ENCODE results near the gene PGAM2. TPM values are rescaled to one million over a fixed set of nuclear protein-coding genes. Genes with fewer than 3 reads are reported as not detected.

PGAM2 gene
- polyA plus RNA-seq, 3 donors, result 0.13 TPM; not detected in 2

DNA sequence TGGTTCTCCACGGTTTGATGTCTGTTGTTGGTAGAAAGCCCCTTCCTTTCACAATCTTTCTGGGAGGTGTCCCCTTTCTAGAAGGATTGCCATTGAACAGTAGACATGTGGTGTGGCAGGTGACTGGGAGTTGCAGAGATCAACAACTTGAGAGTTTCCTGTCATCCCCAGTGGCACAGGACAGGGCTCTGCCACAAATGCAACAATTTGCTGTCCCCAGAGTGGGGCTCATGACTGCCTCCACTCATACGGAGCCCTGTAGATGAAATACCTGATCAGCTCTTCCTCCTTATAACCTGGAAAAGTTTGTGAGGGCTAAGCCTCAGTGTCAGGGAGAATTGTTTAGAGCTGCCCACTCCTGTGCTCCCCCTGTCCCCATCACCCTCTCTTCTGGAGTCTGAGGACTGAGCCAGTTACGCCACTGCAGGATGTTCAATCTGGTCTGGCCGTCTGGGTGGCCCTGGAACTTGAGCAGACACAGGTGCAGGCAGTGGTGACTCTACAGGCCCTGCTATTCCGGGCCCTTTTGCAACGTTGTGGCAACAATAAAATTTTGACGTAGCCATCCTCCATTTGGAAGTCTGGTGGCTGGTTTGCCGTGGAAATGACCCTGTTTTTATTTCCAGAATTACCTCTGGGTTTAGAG is 14.3 kb downstream of the PGAM2 start:
- peaks cover 63 to 69% of the 10 kb centered on the region in 2 donors for H3K36me3 ChIP-seq (replicated peaks in 1 of 2; ENCODE audit: control insufficient read depth in 1 of 2, insufficient read depth in 2 of 2, low read length in 2 of 2)
- H4K20me1 ChIP-seq (ENCODE audit: insufficient read depth, low read length), result peaks cover 85% of the 10 kb centered on the region
- TF ChIP-seq, protein P1, sequence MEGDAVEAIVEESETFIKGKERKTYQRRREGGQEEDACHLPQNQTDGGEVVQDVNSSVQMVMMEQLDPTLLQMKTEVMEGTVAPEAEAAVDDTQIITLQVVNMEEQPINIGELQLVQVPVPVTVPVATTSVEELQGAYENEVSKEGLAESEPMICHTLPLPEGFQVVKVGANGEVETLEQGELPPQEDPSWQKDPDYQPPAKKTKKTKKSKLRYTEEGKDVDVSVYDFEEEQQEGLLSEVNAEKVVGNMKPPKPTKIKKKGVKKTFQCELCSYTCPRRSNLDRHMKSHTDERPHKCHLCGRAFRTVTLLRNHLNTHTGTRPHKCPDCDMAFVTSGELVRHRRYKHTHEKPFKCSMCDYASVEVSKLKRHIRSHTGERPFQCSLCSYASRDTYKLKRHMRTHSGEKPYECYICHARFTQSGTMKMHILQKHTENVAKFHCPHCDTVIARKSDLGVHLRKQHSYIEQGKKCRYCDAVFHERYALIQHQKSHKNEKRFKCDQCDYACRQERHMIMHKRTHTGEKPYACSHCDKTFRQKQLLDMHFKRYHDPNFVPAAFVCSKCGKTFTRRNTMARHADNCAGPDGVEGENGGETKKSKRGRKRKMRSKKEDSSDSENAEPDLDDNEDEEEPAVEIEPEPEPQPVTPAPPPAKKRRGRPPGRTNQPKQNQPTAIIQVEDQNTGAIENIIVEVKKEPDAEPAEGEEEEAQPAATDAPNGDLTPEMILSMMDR (IDR thresholded peaks at IDR 0.05), result no peak
- peak overlapping the region in 1 of 2 donors; percentile 66 for H3K27ac ChIP-seq (ENCODE audit: low read depth in 1 of 2, low read length in 2 of 2)
- Mint-ChIP-seq H3K4me3 (no peak overlapping the region), H3K27me3 (ENCODE audit: low read depth in 3 of 3) (peaks cover 0 to 2% (median 0%) of the 10 kb centered on the region in 3 donors), H3K9me3 (no peaks in the 10 kb centered on the region), H3K4me1 (peaks cover 24% of the 10 kb centered on the region), H3K36me3 (peaks cover 75 to 91% of the 10 kb centered on the region in 2 donors), H3K27ac (peak overlapping the region in 2 of 7 donors; percentile 70 to 94)
- H3K9ac ChIP-seq (ENCODE audit: insufficient read depth, low read length, poor library complexity, severe bottlenecking), result no peak overlapping the region
- H3K27me3 ChIP-seq (ENCODE audit: control insufficient read depth in 2 of 2, insufficient read depth in 2 of 2, low read length in 2 of 2), result no peaks in the 10 kb centered on the region
- H2AFZ ChIP-seq (ENCODE audit: insufficient read depth, low read depth, low read length, poor library complexity, severe bottlenecking), result no peak overlapping the region
- peaks cover 96% of the 10 kb centered on the region for H3K79me2 ChIP-seq (ENCODE audit: insufficient read depth, low read length)
- H3K4me3 ChIP-seq (replicated peaks in 1 of 3; ENCODE audit: low read depth in 2 of 3, low read length in 3 of 3), result no peak overlapping the region
- no peak overlapping the region for H3K4me2 ChIP-seq (replicated peaks; ENCODE audit: extremely low read depth, low read length, poor library complexity, severe bottlenecking)
- H3K4me1 ChIP-seq (ENCODE audit: control insufficient read depth in 1 of 2, insufficient read depth in 2 of 2, low read length in 2 of 2), result peaks cover 22 to 27% of the 10 kb centered on the region in 2 donors
- DNase-seq, result no peak
- intact Hi-C loops (cut with micrococcal nuclease), result no loop called here
- H3K9me3 ChIP-seq (replicated peaks in 1 of 2; ENCODE audit: control insufficient read depth in 1 of 2, insufficient read depth in 1 of 2, low read length in 2 of 2), result no peaks in the 10 kb centered on the region
- WGBS (ENCODE audit: insufficient coverage), result 88% methylated on average over 4 of the region's 8 CpGs

DNA sequence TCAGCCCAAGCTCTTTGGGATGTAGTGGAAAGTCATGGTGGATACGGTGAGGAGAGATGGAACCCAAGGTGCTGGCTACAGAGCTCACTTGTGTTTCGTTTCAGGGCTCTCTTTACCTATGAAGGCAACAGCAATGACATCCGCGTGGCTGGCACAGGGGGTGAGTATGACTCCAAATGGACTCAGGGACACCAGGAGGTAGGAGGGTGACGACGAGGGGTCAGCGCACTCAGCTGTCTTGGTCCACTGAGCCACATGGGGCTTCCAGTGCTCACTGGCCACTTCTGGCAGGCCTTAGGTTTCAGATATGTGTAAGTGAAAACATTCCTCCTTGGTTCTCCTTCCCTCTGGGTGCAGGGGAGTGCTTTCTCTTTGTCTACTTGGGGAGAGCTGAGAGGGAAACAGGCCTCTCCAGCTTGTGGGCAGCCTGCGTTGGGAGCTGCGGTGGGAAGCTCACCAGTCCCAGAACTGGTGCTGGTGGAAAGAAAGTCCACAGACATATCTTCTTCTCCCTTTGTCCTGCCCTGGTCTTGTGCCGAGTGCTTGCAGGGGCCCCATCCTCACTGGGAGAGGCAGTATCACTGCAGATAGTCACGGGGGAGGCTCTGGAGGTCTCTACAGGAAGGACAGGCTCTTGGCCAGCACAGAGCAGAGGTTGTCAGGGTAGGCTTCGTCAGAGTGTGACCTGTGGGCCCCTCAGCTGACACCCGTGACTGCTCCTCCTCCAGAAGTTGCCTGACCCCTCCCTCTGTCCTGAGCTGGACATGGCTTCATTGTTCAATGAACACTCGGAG is 15.0 kb downstream of the PGAM2 start:
- intact Hi-C loops (cut with micrococcal nuclease), result no loop called here
- H3K9ac ChIP-seq (ENCODE audit: insufficient read depth, low read length, poor library complexity, severe bottlenecking), result no peak overlapping the region
- Mint-ChIP-seq H3K9me3 (no peaks in the 10 kb centered on the region), H3K27me3 (ENCODE audit: low read depth in 3 of 3) (peaks cover 0 to 4% (median 0%) of the 10 kb centered on the region in 3 donors), H3K4me1 (peaks cover 31% of the 10 kb centered on the region), H3K4me3 (no peak overlapping the region), H3K36me3 (peaks cover 75 to 88% of the 10 kb centered on the region in 2 donors), H3K27ac (peak overlapping the region in 5 of 7 donors; percentile 51 to 100 (median 94))
- no peaks in the 10 kb centered on the region for H3K27me3 ChIP-seq (ENCODE audit: control insufficient read depth in 2 of 2, insufficient read depth in 2 of 2, low read length in 2 of 2)
- DNase-seq, result no peak
- no peak overlapping the region for H3K4me3 ChIP-seq (replicated peaks in 1 of 3; ENCODE audit: low read depth in 2 of 3, low read length in 3 of 3)
- peaks cover 57 to 62% of the 10 kb centered on the region in 2 donors for H3K36me3 ChIP-seq (replicated peaks in 1 of 2; ENCODE audit: control insufficient read depth in 1 of 2, insufficient read depth in 2 of 2, low read length in 2 of 2)
- H3K9me3 ChIP-seq (replicated peaks in 1 of 2; ENCODE audit: control insufficient read depth in 1 of 2, insufficient read depth in 1 of 2, low read length in 2 of 2), result no peaks in the 10 kb centered on the region
- peaks cover 30 to 34% of the 10 kb centered on the region in 2 donors for H3K4me1 ChIP-seq (ENCODE audit: control insufficient read depth in 1 of 2, insufficient read depth in 2 of 2, low read length in 2 of 2)
- no peak overlapping the region for H3K4me2 ChIP-seq (replicated peaks; ENCODE audit: extremely low read depth, low read length, poor library complexity, severe bottlenecking)
- peaks cover 77% of the 10 kb centered on the region for H4K20me1 ChIP-seq (ENCODE audit: insufficient read depth, low read length)
- H3K27ac ChIP-seq (ENCODE audit: low read depth in 1 of 2, low read length in 2 of 2), result peak overlapping the region in 1 of 2 donors; percentile 66
- peaks cover 97% of the 10 kb centered on the region for H3K79me2 ChIP-seq (ENCODE audit: insufficient read depth, low read length)
- TF ChIP-seq, protein P1 (IDR thresholded peaks at IDR 0.05), result no peak
- WGBS (ENCODE audit: insufficient coverage), result 96% methylated on average over 9 of the region's 14 CpGs
- H2AFZ ChIP-seq (ENCODE audit: insufficient read depth, low read depth, low read length, poor library complexity, severe bottlenecking), result no peak overlapping the region
